Panc1 (cell line): Measurements from ENCODE around the gene ISCA1. TPM values are rescaled to one million over a fixed set of nuclear protein-coding genes. Genes with fewer than 3 reads are reported as not detected.

Experiments
- ATAC-seq: fragments of 200-7000 bp; cut with Tn5 transposase; 2 replicates; pipeline ENCODE4 v1.9.1; 2020; ENCODE audit warnings: mild to moderate bottlenecking, moderate library complexity
- Bru-seq: library from RNA; stranded (reverse); fragments of 400-500 nt; gene quantifications from one replicate; lab custom pipeline; 2021; lab: Mats Ljungman, UMichigan
- BruChase-seq, 2 experiments: library from RNA; stranded (reverse); fragments of 400-500 nt; gene quantifications; one replicate each; lab custom pipeline; 2021; lab: Mats Ljungman, UMichigan
- BruUV-seq: library from RNA; stranded (reverse); fragments of 400-500 nt; replicated peaks from 2 replicates; lab custom pipeline; 2021; lab: Mats Ljungman, UMichigan
- CTCF ChIA-PET: fragments of 300-600 bp; sonication (Branson Sonifier 250); formaldehyde crosslinking; loops from one replicate; lab custom pipeline; 2022; ENCODE audit warnings: antibody characterized with exemption; lab: Charles Lee
- POLR2A ChIA-PET: fragments of 300-600 bp; sonication (Branson Sonifier 250); formaldehyde crosslinking; loops from one replicate; lab custom pipeline; 2022; ENCODE audit warnings: antibody characterized with exemption; lab: Charles Lee
- DNase-seq: peaks from one replicate; pipeline ENCODE4 v3.0.0-alpha.2; 2010; ENCODE audit warnings: low read depth, low spot score
- H3K27ac ChIP-seq: 2 replicates; pipeline ENCODE4 v1.5.1; 2011; ENCODE audit warnings: mild to moderate bottlenecking, low read length, inconsistent platforms
- H3K27me3 ChIP-seq: fragments of 200-500 bp; sonication (Bioruptor generic); 2 replicates; pipeline ENCODE4 v1.6.0; 2014; ENCODE audit warnings: low read length, inconsistent platforms; ENCODE audit not compliant: control insufficient read depth, insufficient read depth
- H3K36me3 ChIP-seq: fragments of 200-500 bp; sonication (Bioruptor generic); 2 replicates; pipeline ENCODE4 v1.5.1; 2014; ENCODE audit warnings: inconsistent platforms, mild to moderate bottlenecking, low read length, moderate library complexity; ENCODE audit not compliant: control insufficient read depth, insufficient read depth
- H3K4me1 ChIP-seq: 2 replicates; pipeline ENCODE4 v1.5.1; 2011; ENCODE audit warnings: inconsistent platforms, mild to moderate bottlenecking, low read length, moderate library complexity; ENCODE audit not compliant: control insufficient read depth, insufficient read depth
- H3K4me3 ChIP-seq, 2 experiments: 2 replicates each; pipeline ENCODE4 v1.5.1; 2011 to 2012; ENCODE audit warnings: low read depth in 2 of 2, low read length in 2 of 2, mild to moderate bottlenecking in 2 of 2, inconsistent platforms in 1 of 2, moderate library complexity in 1 of 2
- H3K9me3 ChIP-seq: fragments of 200-500 bp; sonication (Bioruptor generic); 2 replicates; pipeline ENCODE4 v1.5.1; 2014; ENCODE audit warnings: low read depth, mild to moderate bottlenecking, inconsistent platforms, low read length, moderate library complexity; ENCODE audit not compliant: control insufficient read depth, insufficient read depth
- CTCF ChIP-seq: fragments of 450-650 bp; IDR thresholded peaks from 2 replicates; pipeline ENCODE4 v1.5.1; 2017; ENCODE audit warnings: mild to moderate bottlenecking
- POLR2AphosphoS5 ChIP-seq: IDR thresholded peaks from 2 replicates; pipeline ENCODE4 v1.6.1; 2012; ENCODE audit warnings: mild to moderate bottlenecking, low read depth, low read length, moderate library complexity
- SIN3A ChIP-seq: IDR thresholded peaks from 2 replicates; pipeline ENCODE4 v1.6.1; 2012; ENCODE audit warnings: low read depth, mild to moderate bottlenecking, low read length, moderate library complexity, borderline replicate concordance; ENCODE audit not compliant: insufficient read depth
- TCF7L2 ChIP-seq: IDR thresholded peaks from 2 replicates; pipeline ENCODE4 v1.6.1; 2011; ENCODE audit warnings: mild to moderate bottlenecking, low read depth, low read length, inconsistent platforms
- in situ Hi-C: cut with HindIII; loops from 2 replicates; pipeline ENCODE4 v1.10.0; 2016; ENCODE audit warnings: low sequenced_read_pairs, low pct_unique_long_range_greater_than_20kb
- intact Hi-C: fragments of 100-400 bp; cut with micrococcal nuclease; formaldehyde crosslinking; loops from one replicate; pipeline ENCODE4 v1.10.0; 2022; ENCODE audit not compliant: unreplicated experiment
- long read RNA-seq: library from polyadenylated mRNA; unstranded; transcript quantifications from one replicate; pipeline ENCODE4 v2.0.0, GENCODE V29; 2021; ENCODE audit not compliant: unreplicated experiment
- polyA plus RNA-seq: library from polyadenylated mRNA; unstranded; fragments of >200 nt; gene quantifications from one replicate; pipeline ENCODE4 v1.2.1, GENCODE V29; 2012; ENCODE audit warnings: missing spikeins; ENCODE audit not compliant: insufficient read length
- total RNA-seq: library from RNA; stranded (reverse); gene quantifications from one replicate; pipeline ENCODE4 v1.2.1, GENCODE V29; 2021; ENCODE audit not compliant: unreplicated experiment
- TF ChIP-seq, protein P1 (sequence below), 2 experiments: IDR thresholded peaks; 2 replicates each; pipeline ENCODE4 v1.6.1; 2011 to 2012; ENCODE audit warnings: low read depth in 2 of 2, control low read depth in 1 of 2, low read length in 1 of 2, mild to moderate bottlenecking in 1 of 2, moderate library complexity in 1 of 2; ENCODE audit not compliant: insufficient read depth in 1 of 2

ISCA1 gene
- total RNA-seq (19.9 TPM), Bru-seq, nascent RNA (percentile 73 among the genes with signal in this experiment), BruChase-seq, experiment 1, labeled RNA remaining after a 2-hour chase (percentile 80 among the genes with signal in this experiment), BruChase-seq, experiment 2, labeled RNA remaining after a 6-hour chase (percentile 85 among the genes with signal in this experiment)
- polyA plus RNA-seq, result 14.5 TPM
- long read RNA-seq, transcript ISCA1-203 (4 exons, 1,958 nt), result major isoform, 21 of 31 reads
- long read RNA-seq, partial matches to known transcripts, result 1 of 31 reads
- long read RNA-seq, other reads (novel, unspliced or antisense), result 8 of 31 reads

DNA sequence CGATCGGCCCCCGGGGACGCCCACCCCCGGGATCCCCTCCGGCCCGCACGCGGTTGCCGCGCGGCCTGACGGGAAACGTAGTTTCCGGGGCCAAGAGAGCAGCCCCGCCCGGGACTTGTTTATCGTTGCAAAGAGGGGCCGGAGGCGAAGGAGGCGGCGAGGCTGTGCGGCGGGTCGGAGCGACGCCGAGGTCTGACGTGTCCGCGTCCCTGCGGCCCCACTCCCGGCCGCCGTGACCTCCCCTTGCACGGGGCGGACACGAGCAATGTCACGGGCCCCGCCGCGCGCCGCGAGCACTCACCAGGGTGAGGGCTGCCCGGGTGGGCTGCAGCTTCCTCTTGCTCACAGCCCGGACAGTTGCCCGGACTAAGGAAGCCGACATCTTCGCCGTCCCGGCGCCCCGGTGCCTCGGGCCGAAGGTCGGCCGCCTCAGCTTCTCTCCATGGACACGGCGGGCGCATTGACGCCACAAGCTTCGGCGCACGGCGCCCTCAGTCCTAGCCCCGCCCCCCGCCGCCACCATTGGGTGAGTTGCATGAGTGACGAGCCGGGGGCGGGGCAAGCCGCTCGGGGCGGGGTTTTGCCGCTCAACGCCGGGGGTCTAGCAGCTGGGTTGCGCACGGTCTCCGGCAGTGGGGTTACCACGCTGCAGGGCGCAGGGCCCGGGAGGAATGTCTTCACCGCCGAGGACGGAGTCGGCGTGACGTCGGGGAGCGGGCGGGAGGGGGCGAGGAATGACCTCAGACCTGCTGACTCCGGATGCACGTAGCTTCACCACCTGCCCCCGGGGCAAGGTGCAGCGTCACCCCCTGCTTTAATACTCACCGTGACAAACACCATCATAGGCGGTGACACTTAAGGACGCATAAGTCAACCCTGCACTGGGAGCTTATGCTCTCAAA is at the start of gene ISCA1:
TSS of gene ISCA1 (minus strand) at position 462 of the 902 bp plus-strand sequence. CDS start at position 382, 80 bp downstream.
- peak within 1 kb of the TSS; percentile 78 to 92 for H3K4me3 ChIP-seq
- in situ Hi-C loops, result no loop called here
- DNase-seq (no peak), ATAC-seq (peak; percentile 97)
- no peaks in the 10 kb centered on the region for H3K27me3 ChIP-seq
- ChIA-PET CTCF (interaction anchor here (0.7 kb wide), 1 partner anchor 465 kb away, joined by 4 read pairs; no protein-coding TSS in a partner anchor), POLR2A (no interaction called here)
- peaks cover 4% of the 10 kb centered on the region; the same call in 1 of the 2 replicates for H3K4me1 ChIP-seq
- no TSS peak for BruUV-seq
- intact Hi-C loops, result no loop called here
- H3K27ac ChIP-seq, result peak within 1 kb of the TSS; percentile 87
- peaks cover 2% of the 10 kb centered on the region for H3K36me3 ChIP-seq
- no peaks in the 10 kb centered on the region for H3K9me3 ChIP-seq
- TF ChIP-seq POLR2AphosphoS5, result peak; percentile 71
- TF ChIP-seq TCF7L2, result no peak
- TF ChIP-seq, protein P1, sequence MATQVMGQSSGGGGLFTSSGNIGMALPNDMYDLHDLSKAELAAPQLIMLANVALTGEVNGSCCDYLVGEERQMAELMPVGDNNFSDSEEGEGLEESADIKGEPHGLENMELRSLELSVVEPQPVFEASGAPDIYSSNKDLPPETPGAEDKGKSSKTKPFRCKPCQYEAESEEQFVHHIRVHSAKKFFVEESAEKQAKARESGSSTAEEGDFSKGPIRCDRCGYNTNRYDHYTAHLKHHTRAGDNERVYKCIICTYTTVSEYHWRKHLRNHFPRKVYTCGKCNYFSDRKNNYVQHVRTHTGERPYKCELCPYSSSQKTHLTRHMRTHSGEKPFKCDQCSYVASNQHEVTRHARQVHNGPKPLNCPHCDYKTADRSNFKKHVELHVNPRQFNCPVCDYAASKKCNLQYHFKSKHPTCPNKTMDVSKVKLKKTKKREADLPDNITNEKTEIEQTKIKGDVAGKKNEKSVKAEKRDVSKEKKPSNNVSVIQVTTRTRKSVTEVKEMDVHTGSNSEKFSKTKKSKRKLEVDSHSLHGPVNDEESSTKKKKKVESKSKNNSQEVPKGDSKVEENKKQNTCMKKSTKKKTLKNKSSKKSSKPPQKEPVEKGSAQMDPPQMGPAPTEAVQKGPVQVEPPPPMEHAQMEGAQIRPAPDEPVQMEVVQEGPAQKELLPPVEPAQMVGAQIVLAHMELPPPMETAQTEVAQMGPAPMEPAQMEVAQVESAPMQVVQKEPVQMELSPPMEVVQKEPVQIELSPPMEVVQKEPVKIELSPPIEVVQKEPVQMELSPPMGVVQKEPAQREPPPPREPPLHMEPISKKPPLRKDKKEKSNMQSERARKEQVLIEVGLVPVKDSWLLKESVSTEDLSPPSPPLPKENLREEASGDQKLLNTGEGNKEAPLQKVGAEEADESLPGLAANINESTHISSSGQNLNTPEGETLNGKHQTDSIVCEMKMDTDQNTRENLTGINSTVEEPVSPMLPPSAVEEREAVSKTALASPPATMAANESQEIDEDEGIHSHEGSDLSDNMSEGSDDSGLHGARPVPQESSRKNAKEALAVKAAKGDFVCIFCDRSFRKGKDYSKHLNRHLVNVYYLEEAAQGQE (IDR thresholded peaks at IDR 0.05; ENCODE audit: insufficient read depth in 1 of 2, low read depth in 2 of 2, low read length in 1 of 2), result no peak
- TF ChIP-seq SIN3A, result peak; percentile 30; the same call in 1 of the 2 replicates
- no peak for TF ChIP-seq CTCF

DNA sequence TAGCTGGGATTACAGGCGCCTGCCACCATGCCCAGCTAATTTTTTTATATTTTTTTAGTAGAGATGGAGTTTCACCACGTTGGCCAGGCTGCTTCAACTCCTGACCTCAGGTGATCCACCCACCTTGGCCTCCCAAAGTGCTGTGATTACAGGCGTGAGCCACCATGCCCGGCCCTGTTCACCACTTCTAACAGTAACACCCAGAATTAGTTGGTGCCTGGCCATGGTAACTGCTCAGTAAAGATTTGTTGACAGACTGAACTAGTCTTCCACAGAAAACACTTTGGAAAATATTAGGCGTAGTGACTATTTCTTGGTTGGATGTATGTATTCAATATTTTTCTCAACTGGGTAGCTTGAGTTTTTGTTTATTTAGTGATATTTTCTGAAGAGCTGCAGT is 47.8 kb upstream of the ISCA1 start:
- POLR2A ChIA-PET, result no interaction called here
- CTCF ChIA-PET, result no interaction called here
- DNase-seq, result no peak
- no peak for ATAC-seq
- intact Hi-C loops (no loop called here), in situ Hi-C loops (no loop called here)
- Histone ChIP-seq H3K4me1 (no peaks in the 10 kb centered on the region), H3K27me3 (no peaks in the 10 kb centered on the region), H3K27ac (no peak overlapping the region), H3K4me3 (no peak overlapping the region), H3K9me3 (no peaks in the 10 kb centered on the region), H3K36me3 (peaks cover 9% of the 10 kb centered on the region; the same call in 1 of the 2 replicates)
- no peak for TF ChIP-seq TCF7L2
- no peak for TF ChIP-seq CTCF
- no peak for TF ChIP-seq POLR2AphosphoS5
- TF ChIP-seq, protein P1 (IDR thresholded peaks at IDR 0.05; ENCODE audit: insufficient read depth in 1 of 2, low read depth in 2 of 2, low read length in 1 of 2), result no peak
- no peak for TF ChIP-seq SIN3A
- BruUV-seq, result no TSS peak
